Omental fat pad (tissue), 4 donors: ENCODE data around the gene SLC24A3. TPM values are rescaled to one million over a fixed set of nuclear protein-coding genes. Genes with fewer than 3 reads are reported as not detected.

Experiments
- ATAC-seq: fragments of 150-250 bp; one replicate; pipeline ENCODE4 v1.9.1; 2016; ENCODE audit warnings: mild to moderate bottlenecking, moderate library complexity; ENCODE audit not compliant: low FRiP score
- DNase-seq: peaks from one replicate; pipeline ENCODE4 v3.0.0-alpha.2; 2019; ENCODE audit warnings: low spot score
- total RNA-seq, 4 donors: library from RNA; depleted of rRNA; stranded (reverse); fragments of >200 nt; gene quantifications; one replicate each; pipeline ENCODE4 v1.1.0, GENCODE V29; 2016
- TF ChIP-seq, protein P1 (sequence below), 3 donors: fragments of 450-650 bp; IDR thresholded peaks; one replicate each; pipeline ENCODE4 v1.5.1; 2016 to 2017; ENCODE audit warnings: antibody characterized with exemption in 3 of 3, mild to moderate bottlenecking in 3 of 3, moderate library complexity in 2 of 3

The SLC24A3 gene
- total RNA-seq, 4 donors from 2014 or later = 6.3 to 14.0 (median 9.2) TPM

DNA sequence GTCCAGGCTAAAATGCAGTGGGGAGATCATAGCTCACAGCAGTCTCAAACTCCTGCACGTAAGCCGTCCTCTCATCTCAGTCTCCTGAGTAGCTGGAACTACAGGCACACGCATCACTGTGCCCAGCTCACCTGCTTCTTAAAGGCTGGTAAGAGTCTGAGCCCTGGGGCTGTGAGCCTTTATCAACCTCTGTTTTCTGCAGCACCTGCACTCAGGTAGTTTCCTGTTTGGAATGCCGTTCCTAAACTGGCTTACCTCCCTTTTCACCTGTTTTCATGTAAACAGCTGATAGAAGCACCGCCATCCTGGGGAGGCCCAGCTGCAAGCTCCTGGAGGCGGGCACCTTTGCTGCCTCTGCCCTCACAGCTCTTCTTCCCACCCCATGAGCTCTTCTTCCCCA, 45.4 kb downstream of the SLC24A3 start:
- TF ChIP-seq, protein P1, sequence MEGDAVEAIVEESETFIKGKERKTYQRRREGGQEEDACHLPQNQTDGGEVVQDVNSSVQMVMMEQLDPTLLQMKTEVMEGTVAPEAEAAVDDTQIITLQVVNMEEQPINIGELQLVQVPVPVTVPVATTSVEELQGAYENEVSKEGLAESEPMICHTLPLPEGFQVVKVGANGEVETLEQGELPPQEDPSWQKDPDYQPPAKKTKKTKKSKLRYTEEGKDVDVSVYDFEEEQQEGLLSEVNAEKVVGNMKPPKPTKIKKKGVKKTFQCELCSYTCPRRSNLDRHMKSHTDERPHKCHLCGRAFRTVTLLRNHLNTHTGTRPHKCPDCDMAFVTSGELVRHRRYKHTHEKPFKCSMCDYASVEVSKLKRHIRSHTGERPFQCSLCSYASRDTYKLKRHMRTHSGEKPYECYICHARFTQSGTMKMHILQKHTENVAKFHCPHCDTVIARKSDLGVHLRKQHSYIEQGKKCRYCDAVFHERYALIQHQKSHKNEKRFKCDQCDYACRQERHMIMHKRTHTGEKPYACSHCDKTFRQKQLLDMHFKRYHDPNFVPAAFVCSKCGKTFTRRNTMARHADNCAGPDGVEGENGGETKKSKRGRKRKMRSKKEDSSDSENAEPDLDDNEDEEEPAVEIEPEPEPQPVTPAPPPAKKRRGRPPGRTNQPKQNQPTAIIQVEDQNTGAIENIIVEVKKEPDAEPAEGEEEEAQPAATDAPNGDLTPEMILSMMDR (IDR thresholded peaks at IDR 0.05) = no peak
- DNase-seq (no peak), ATAC-seq (no peak)

DNA sequence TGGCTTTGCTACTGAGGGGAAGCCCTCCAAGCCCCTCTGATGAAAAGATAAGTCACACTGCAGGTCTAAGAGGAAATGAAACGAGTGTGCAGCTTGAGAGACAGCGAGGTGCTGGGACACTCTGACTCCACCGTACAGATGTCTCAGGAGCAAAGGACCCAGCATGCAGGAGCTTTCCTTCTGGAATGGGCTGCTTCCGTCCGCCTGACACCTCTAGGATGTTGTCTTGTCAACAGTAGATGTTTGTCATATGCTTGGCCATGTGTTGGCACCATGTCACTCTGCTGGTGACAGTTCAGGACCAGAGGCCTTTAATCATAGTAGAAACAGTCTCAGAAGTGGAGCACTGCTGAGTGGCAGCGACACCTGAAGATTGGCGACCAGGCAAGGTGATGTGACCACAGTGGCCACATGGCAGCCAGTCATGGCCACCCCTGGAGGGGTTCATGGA, 46.7 kb downstream of the SLC24A3 start:
- DNase-seq (no peak), ATAC-seq (no peak)
- TF ChIP-seq, protein P1 (IDR thresholded peaks at IDR 0.05) = no peak

DNA sequence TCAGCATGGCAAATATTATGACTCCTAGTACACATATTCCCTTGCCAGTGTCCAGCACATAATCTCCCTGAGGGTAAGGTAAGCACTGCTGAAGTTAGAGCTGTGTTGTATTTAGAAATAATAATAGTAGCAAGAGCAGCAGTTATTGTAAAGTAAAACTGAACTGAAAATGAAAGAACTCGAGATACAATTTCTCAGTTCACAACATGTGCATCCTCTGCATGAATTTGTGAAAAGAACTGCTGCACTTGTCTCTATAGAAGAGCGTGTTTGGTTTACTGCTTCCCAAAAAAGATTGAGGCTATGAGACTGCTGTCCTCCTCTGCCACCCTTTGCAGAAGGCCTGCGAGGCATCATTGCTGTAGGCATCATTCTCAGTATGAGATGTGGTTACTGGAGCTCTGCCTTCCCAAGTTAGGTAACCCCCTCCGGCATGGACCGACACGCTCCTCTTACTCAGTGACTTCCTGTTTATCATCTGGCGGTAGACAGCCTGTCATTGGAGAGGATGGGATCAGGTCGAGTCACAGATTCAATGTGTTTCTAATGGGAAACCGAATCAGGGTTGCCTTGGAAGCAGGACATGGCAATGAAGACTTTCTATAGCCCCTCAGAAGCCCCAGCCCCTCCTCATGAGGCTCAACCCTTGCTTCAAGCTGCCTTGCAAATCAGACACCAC, 48.1 kb downstream of the SLC24A3 start:
- ATAC-seq = no peak

DNA sequence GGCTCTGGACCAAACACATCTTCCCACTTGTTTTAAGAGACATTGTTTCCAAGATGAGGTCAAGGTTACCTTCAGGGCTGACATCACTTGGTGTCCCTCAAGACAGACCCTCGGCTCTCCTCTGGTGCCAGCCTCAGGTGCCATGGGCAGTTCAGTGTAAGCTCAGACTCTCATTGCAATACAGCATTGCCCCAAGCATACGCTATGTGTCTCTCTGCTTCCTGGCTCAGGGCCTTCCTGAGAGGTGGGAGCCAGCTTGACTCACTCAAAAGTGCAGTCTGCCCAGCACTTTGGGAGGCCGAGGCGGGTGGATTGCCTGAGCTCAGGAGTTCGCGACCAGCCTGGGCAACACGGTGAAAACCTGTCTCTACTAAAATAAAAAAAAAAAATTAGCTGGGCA, 51.7 kb downstream of the SLC24A3 start:
- TF ChIP-seq, protein P1 (IDR thresholded peaks at IDR 0.05) = no peak
- DNase-seq (no peak), ATAC-seq (no peak)

More for the DNA sequence above, 48.1 kb downstream of the SLC24A3 start:
- DNase-seq = no peak
- TF ChIP-seq, protein P1 (IDR thresholded peaks at IDR 0.05) = no peak

DNA sequence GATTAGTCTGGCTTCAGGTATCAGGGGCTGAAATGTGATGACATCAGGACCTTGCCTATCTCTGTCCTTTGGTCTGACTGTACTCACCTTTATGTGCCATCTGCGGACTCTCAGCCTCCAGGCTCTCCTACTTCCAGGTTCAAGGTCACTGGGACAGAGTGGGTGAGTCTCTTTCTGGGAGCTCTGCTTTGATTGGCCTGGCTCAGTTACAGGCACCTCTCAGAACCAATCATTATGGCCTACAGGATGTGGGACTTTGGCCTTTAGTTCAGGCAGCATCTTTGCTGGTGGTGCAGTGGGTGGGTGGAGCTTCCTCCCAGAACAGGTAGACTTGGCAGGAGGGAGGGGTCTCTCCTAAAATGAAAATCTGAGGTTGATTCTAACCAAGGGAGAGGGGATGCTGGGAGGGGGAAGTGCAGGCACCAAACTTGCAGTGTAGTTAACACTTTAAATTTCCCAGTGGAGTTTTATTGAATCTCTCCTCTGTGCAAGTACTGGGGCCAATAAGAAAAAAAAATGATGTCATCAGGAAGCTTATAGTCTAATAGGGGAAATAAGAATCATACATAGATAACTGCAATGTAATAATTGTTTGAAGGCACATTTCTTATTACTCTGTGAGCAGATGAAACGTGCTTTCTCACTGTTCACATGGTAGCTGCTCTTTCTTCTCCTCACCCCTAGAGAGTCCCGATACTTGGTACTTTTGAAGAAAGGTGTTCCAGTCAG, 53.4 kb downstream of the SLC24A3 start:
- TF ChIP-seq, protein P1 (IDR thresholded peaks at IDR 0.05) = no peak
- no peak for ATAC-seq
- DNase-seq = no peak

DNA sequence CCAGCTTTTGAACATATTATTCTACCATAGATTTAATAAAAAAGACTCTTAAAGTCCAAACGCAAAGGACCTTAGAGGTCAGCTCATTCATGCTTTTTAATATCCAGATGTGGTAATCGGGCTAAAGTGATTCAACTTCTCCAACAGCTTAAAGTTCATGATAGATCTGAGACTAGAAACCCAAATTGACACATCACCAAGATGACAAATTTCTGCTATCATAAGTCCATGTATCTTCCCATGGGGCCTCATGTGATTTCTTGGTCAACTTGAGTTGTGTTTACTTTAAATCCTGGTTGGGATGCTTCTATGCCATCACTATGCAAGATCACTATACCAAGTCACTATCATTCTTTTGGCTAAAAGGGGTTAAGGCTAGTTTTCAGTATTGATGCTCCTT, 56.0 kb downstream of the SLC24A3 start:
- no peak for ATAC-seq
- DNase-seq = no peak
- TF ChIP-seq, protein P1 (IDR thresholded peaks at IDR 0.05) = no peak
